Measurements from ENCODE around the gene LMO1. TPM values are rescaled to one million over a fixed set of nuclear protein-coding genes. Genes with fewer than 3 reads are reported as not detected.

Gene LMO1
- polyA plus RNA-seq, 3 donors: not detected

GRCh38 chr11:8228231-8228630, 35.4 kb downstream of the LMO1 start:
- DNase-seq: no peak
- H4K20me1 ChIP-seq (ENCODE audit: insufficient read depth, low read length): no peaks in the 10 kb centered on the region
- peaks cover 0 to 2% (median 0%) of the 10 kb centered on the region in 7 donors for H3K9me3 Mint-ChIP-seq
- H3K36me3 ChIP-seq (replicated peaks in 1 of 2; ENCODE audit: control insufficient read depth in 1 of 2, insufficient read depth in 2 of 2, low read length in 2 of 2): no peaks in the 10 kb centered on the region
- no peaks in the 10 kb centered on the region for H3K79me2 ChIP-seq (ENCODE audit: insufficient read depth, low read length)
- no peak overlapping the region for H3K4me3 Mint-ChIP-seq
- TF ChIP-seq CTCF (IDR thresholded peaks at IDR 0.05): no peak
- H3K27ac ChIP-seq (ENCODE audit: low read depth in 1 of 2, low read length in 2 of 2): no peak overlapping the region
- H3K4me3 ChIP-seq (replicated peaks in 1 of 3; ENCODE audit: low read depth in 2 of 3, low read length in 3 of 3): no peak overlapping the region
- H3K4me1 ChIP-seq (ENCODE audit: control insufficient read depth in 1 of 2, insufficient read depth in 2 of 2, low read length in 2 of 2): no peaks in the 10 kb centered on the region
- H3K9me3 ChIP-seq (replicated peaks in 1 of 2; ENCODE audit: control insufficient read depth in 1 of 2, insufficient read depth in 1 of 2, low read length in 2 of 2): no peaks in the 10 kb centered on the region
- intact Hi-C loops (cut with micrococcal nuclease): loop anchor here in 1 of 2 donors (5.0 kb wide), 1 partner anchor 34 kb away; the partner anchor contains the start of gene LMO1
- no peak overlapping the region for H3K4me2 ChIP-seq (replicated peaks; ENCODE audit: extremely low read depth, low read length, poor library complexity, severe bottlenecking)
- H3K27me3 ChIP-seq (ENCODE audit: control insufficient read depth in 2 of 2, insufficient read depth in 2 of 2, low read length in 2 of 2): no peaks in the 10 kb centered on the region
- H3K27me3 Mint-ChIP-seq (ENCODE audit: low read depth in 3 of 3): peaks cover 3 to 15% (median 7%) of the 10 kb centered on the region in 3 donors
- no peak overlapping the region for H3K9ac ChIP-seq (ENCODE audit: insufficient read depth, low read length, poor library complexity, severe bottlenecking)
- H3K36me3 Mint-ChIP-seq: no peaks in the 10 kb centered on the region
- 92% methylated on average over 3 of the region's 7 CpGs for WGBS (ENCODE audit: insufficient coverage)
- H3K27ac Mint-ChIP-seq: no peak overlapping the region
- H2AFZ ChIP-seq (ENCODE audit: insufficient read depth, low read depth, low read length, poor library complexity, severe bottlenecking): no peak overlapping the region
- peaks cover 5% of the 10 kb centered on the region for H3K4me1 Mint-ChIP-seq

GRCh38 chr11:8227156-8228152, 36.2 kb downstream of the LMO1 start:
- TF ChIP-seq CTCF (IDR thresholded peaks at IDR 0.05): no peak
- Histone ChIP-seq H3K9me3 (replicated peaks in 1 of 2; ENCODE audit: control insufficient read depth in 1 of 2, insufficient read depth in 1 of 2, low read length in 2 of 2) (no peaks in the 10 kb centered on the region), H3K9ac (ENCODE audit: insufficient read depth, low read length, poor library complexity, severe bottlenecking) (no peak overlapping the region), H3K4me3 (replicated peaks in 1 of 3; ENCODE audit: low read depth in 2 of 3, low read length in 3 of 3) (no peak overlapping the region), H4K20me1 (ENCODE audit: insufficient read depth, low read length) (no peaks in the 10 kb centered on the region), H3K4me1 (ENCODE audit: control insufficient read depth in 1 of 2, insufficient read depth in 2 of 2, low read length in 2 of 2) (peaks cover 0 to 5% of the 10 kb centered on the region in 2 donors), H3K27me3 (ENCODE audit: control insufficient read depth in 2 of 2, insufficient read depth in 2 of 2, low read length in 2 of 2) (no peaks in the 10 kb centered on the region), H2AFZ (ENCODE audit: insufficient read depth, low read depth, low read length, poor library complexity, severe bottlenecking) (no peak overlapping the region), H3K36me3 (replicated peaks in 1 of 2; ENCODE audit: control insufficient read depth in 1 of 2, insufficient read depth in 2 of 2, low read length in 2 of 2) (no peaks in the 10 kb centered on the region), H3K27ac (ENCODE audit: low read depth in 1 of 2, low read length in 2 of 2) (no peak overlapping the region), H3K79me2 (ENCODE audit: insufficient read depth, low read length) (no peaks in the 10 kb centered on the region), H3K4me2 (replicated peaks; ENCODE audit: extremely low read depth, low read length, poor library complexity, severe bottlenecking) (no peak overlapping the region)
- intact Hi-C loops (cut with micrococcal nuclease): loop anchor here in 1 of 2 donors (5.0 kb wide), 1 partner anchor 35 kb away; the partner anchor contains the start of gene LMO1
- peaks cover 6 to 17% (median 9%) of the 10 kb centered on the region in 3 donors for H3K27me3 Mint-ChIP-seq (ENCODE audit: low read depth in 3 of 3)
- no peak for DNase-seq
- H3K4me3 Mint-ChIP-seq: no peak overlapping the region
- H3K9me3 Mint-ChIP-seq: peaks cover 0 to 2% (median 0%) of the 10 kb centered on the region in 7 donors
- peaks cover 13% of the 10 kb centered on the region for H3K4me1 Mint-ChIP-seq
- H3K36me3 Mint-ChIP-seq: no peaks in the 10 kb centered on the region
- WGBS (ENCODE audit: insufficient coverage): no CpG with 5 or more reads among the region's 4 CpGs
- H3K27ac Mint-ChIP-seq: no peak overlapping the region

Data from CD14-positive monocyte (primary cell).